Measurements from ENCODE around the gene ZNF652.
"Not testable (repeated sequence)": the region's sequence is repeated elsewhere in the genome, so short reads cannot be mapped to it uniquely, and the experiment has no call there.

The ZNF652 gene

GRCh38 chr17:49361902-49362722 lies at the start of gene ZNF652:
Gene ZNF652 (minus strand): TSS chr17:49362250. CDS start chr17:49317725, 44,525 bp downstream.
- FAIRE-seq: no peak

- no peak for FAIRE-seq
Observed at GRCh38 chr17:49409066-49409465, 47.0 kb upstream of the ZNF652 start.

- no peak for FAIRE-seq
Observed at GRCh38 chr17:49407981-49408501, 46.0 kb upstream of the ZNF652 start.

DNA sequence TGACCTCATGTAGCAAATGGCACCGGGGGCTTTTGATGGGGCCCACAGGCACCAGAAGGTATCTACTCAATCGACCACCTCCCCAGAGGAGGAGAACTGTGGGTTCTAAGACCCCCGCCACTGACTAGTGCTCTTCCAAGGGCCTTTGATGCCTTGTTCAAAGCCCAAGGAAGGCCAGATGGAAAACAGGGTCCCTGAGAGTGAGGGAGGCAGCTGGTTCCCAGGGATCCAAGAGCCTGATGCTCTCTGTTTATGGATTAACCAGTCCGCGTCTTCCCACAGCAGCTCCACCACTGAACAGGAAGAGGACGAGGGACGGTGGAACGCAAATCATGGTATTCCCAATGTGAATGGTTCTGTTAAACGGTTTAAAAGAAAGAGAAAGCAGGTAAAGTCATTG lies 45.0 kb upstream of the ZNF652 start:
- no peak for FAIRE-seq

DNA sequence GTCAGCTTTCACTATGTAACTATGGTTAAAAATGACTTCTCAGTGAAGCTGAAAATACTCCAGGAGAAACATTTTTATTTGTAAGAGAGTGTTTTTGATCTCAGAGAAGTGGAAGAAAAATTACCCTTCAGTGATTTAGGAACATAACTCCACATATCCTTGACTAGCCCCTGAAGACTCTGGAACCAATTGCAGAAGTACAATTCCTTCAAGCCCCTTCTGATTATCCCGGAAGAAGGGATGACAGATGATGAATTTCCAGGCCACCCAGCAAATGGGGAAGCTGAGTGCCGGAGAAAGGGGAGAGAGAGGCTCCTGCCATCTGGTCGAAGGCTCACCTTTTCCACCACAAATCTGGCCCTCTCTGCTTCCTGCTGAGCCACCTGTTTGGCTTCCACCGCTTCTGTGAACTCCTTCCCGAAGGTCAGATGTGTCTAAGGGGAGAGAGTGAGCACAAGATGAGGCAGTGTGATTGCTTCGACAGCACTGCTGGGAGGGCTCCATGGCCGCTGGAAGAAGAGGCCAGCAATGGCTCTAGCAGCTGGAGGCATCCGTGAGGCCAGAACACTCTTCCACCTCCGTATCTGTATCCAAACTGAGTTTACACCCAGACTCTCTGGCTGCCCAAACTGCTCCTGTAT lies 44.5 kb upstream of the ZNF652 start:
- no peak for FAIRE-seq

DNA sequence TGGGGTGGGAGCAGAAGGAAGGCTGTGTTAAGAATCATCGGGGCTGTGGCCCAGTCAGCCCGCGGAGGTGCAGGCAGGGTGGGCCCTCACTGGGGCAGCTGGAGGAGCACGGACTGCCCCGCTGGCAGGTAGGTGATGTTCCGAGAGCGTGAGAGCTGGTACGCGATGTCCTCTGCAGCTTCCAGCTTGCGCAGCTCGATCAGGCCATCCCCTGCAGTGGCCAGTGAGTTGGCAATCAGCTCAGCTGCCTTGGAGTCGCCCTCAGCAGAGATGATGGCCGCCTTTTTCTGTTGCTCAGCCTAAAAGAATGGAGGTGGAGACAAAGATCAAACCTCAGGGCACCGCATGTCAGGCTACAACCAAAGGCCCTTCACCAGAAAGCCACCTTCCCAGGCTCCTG lies 42.9 kb upstream of the ZNF652 start:
- no peak for FAIRE-seq

GRCh38 chr17:49404361-49404760 lies 42.3 kb upstream of the ZNF652 start:
- no peak for FAIRE-seq

DNA sequence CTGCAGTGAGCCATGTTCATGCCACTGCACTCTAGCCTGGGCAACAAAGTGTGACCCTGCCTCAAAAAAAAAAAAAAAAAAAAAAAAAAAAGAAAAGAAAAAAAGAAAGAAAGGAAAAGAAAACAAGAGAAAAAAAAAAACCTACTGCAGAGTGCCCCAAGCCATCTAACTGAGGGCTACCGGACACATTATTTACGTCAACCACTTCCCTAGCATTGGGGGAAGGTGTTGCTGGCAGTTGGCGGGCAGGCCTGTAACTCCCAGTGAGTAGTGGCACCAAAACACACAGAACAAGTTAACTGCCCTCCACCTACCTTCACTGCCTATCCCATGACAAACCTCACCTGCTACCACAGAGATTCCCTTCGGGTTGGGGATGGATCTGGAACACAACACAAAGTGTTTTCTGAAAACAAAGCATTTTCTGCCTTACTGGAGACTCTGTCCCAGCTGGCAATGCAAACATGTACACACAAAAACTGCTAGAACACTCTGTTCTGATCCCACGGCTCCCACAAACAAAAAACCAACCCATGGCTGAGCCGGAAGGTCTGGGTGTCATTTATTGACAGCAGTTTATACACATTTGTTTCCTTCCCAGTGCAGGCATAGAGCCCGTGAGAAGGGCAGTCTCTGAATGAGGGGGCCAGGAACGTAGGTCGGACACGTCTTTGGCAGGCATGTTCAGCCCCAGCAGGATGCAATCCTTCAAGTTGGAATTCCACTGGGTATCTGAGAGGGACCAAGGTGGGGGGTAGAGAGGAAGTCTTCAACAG lies 41.7 kb upstream of the ZNF652 start:
- FAIRE-seq: no peak

GRCh38 chr17:49402706-49403105 lies 40.7 kb upstream of the ZNF652 start:
- no peak for FAIRE-seq

- no peak for FAIRE-seq
Observed at GRCh38 chr17:49401971-49402611, 40.0 kb upstream of the ZNF652 start.

DNA sequence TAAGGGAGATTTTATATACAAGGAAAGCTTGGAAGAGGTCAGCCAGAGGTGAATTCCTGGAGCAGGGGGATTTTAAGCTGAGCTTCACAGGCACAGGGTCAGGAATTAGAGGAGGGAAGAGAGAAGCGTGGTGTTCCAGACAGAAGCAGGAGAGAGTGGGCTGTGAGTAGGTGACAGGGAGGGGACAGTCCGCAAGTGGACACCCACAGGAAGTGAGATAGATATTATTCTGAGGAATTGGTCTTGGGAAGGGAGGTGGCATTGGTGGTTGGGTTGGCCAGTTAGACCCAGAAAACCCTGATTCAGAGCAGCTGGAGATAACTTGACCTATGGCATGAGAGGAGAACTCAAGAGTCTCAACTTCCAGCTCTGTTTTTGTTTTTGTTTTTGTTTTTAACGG lies 37.9 kb upstream of the ZNF652 start:
- FAIRE-seq: no peak

GRCh38 chr17:49397586-49397985 lies 35.5 kb upstream of the ZNF652 start:
- no peak for FAIRE-seq

DNA sequence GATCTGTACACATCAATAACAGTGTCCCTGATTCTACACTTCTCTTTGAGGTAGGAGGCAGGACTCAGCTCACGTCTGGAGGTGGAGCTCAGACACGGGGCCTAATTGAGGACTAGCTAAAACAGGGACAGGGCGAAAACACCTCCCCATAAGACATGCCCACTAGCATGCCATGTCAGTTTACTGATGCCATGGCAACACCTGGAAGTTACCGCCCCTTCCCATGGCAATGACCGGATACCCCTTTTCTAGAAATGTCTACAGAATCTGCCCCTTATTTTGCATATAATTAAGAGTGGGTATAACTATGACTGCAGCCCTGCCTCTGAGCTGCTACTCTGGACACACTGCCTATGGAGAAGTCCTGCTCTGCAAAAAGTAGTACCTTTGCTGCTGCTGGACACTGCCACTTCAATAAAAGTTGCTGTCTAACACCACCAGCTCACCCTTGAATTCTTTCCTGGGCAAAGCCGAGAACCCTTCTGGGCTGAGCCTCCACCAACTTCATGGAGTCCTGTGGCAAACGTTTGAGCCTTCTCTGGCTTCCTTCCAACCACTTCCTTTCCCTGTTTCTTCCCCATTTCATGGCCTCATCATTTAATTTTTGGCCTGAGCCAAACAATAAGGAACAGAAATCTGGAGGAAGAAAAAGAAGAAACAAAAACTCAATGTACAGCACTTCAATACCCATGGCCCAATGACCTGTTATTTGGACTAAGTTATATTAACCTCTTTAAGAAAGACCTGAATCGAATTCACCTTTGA lies 31.6 kb upstream of the ZNF652 start:
- FAIRE-seq: no peak

DNA sequence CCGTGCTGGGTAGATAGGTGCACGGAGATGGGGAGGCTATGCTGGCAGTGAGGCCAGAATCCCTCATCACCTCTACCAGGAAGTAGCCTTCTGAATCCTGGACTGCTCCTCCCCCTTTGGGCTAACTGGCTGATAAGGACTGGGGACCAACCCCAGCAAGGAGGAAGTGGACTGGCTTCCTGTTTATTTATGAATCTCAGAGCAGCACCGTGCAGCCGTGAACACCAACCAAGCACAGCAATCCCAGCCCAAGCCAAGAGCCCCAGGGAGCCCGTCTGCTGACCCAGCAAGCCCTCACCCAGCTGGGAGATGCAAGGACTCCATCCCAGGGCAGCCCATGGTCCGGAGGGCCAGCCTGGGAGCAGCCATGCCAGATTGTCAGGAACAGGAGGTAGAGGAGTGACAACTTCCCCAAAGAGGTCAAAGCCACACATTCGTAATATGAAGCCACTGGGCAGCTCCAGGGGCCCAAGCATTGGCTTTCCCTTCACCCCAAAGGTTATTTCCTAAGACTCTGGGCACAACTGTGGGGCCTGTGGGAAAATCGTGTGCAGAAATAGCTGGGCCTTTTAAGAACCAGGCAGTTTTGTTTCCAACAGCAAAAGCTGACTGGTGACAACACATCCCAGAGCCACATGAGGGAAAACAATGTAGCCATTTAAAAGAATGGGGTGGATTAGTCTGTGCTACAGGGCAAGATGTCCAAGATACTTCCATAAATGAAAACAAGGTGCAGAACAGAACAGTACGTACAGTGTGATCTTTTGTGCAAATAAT lies 28.7 kb upstream of the ZNF652 start:
- FAIRE-seq: no peak

DNA sequence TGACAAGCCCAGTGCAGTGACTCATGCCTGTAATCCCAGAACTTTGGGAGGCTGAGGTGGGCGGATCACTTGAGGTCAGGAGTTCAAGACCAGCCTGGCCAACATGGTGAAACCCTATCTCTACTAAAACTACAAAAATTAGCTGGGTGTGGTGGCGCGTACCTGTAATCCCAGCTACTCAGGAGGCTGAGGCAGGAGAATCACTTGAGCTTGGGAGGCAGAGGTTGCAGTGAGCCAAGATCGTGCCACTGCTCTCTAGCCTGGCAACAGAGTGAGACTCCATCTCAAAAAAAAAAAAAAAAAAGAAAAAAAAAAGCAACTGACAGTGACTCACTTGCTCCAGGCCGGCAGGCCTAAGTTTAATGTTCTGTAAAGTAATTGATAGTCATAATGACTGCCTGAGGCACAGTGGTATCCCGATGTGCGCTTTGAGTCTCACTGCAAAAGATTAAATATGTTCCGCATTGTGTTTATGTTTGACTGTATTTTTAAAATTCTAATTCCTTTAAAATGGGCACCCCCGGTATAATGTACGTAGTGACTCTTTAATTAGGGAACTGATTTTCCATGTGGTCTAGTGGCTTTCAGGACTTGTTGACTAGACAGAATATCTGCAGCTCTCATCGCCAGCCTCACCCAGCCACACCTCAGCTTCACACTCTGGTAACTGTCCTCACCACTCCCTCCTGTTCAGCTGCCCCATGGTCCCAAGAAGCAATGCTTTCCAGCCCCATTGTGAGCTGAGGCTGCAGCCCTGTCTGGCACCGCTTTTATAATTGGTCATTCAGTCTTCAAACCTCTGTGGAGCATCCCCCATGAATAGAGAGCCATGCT lies 27.7 kb upstream of the ZNF652 start:
- not testable (repeated sequence) for FAIRE-seq

- no peak for FAIRE-seq
Observed at GRCh38 chr17:49388692-49389513, 26.9 kb upstream of the ZNF652 start.

DNA sequence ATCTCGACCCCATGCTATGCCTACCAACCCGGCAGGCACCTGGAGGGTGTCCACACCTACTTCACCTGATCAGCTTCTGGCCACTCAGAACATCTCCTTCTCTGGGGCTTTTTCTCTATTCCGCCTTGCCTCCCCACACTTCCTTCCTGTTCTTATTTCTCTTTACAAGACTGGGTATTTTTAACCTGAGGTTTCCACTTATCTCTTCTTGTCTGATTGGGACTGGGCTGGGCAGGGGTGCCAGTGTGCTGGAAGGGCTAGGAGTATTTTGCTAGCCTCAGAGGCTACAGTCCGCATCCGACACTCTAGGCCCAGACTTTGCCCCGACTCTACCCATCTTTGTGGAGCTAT lies 26.2 kb upstream of the ZNF652 start:
- no peak for FAIRE-seq

DNA sequence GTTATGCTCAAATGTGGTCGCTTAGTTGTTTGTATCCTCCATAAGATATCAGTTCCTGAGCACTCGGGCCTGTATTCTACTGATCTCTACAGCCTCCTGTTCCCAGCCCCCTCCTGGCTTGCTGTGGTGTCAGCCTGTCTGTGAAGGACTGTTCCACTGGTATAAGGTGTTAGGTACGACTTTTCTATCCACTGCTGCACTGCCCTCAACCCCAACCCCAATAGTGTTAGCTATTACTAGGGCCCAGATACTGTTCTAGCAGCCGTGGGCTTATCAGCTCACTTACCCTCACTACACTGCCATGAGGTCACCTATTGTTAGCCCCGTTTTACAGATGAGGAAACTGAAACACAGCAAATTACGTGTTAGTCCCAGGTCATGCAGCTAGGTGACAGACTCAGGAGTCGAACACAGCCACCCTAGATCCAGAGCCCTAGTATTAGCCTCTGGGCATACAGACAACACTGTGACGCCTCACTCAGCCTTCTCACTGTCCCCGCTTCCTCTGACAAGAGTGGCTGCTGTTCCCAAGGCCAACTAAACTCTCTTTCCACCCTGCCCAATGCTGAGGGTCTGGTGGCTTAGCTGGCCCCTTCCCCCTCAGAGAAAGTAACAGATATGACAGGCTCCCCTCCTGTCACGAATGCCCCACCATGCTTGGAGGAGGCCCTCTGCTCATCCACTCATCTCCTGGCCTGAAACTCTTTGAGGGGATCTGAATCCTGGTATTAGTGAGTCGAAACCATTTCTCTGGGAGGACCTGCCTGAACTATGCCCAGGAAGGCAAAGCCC lies 25.6 kb upstream of the ZNF652 start:
- FAIRE-seq: no peak

DNA sequence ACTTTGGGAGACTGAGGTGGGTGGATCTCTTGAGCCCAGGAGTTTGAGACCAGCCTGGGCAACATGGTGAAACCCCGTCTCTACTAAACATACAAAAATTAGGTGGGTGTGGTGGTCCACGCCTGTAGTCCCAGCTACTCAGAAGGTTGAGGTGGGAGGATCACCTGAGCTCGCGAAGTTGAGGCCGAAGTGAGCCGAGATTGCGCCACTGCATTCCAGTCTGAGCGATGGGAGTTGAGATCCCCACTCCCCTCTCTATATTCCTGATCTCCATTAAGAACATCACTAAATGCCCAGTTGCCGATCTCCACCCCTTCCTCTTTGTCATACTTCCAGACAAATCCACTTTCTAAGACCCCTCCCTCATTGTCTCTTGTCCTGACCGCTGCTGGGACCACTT lies 24.3 kb upstream of the ZNF652 start:
- FAIRE-seq: no peak

All from colon (tissue), 2 donors.